ENCODE data around the gene LOXL1.
"Not testable (repeated sequence)": the region's sequence is repeated elsewhere in the genome, so short reads cannot be mapped to it uniquely, and the experiment has no call there.

Gene LOXL1

DNA sequence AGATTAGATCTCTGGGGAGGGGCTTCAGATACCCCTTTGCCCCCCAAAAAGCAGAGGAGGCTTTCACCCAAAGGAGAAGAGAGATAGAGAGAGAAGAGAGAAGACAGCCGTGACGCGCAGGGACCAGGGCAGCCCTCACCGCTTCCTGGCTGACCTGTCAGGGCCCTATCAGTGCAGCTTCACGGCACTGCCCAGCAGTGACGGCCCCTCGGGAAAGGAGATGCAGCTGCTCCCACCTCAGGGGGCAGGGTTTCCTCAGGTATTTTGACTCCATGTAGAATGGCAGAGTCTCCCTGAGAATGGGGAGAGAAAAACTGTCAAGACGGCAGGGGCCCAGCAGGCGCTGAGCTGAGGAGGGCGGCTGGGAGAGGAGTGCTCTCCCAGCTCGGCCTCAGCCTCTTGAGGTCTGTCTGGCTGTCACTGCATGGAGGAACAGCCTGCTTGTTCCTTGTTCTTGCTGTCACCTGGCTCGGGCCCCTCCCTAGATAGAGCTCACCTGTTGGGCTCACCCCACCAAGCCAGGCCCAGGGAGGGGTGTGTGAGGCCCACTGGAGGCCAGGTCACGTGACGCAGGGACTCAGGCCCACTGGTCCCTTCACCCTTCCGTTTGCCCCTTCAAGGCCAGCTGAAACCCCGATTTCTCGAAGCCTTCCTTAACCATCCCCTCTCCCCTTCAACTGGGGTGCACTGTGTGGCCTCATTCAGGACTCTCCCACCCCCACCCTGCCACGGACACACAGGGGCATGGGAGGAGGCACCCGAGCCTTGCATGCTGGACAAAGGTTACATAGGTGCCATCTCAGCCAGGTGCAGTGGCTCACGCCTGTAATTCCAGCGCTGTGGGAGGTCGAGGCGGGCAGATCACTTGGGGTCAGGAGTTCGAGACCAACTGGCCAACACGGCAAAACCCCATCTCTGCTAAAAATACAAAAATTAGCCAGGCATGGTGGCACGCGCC is 28.2 kb downstream of the LOXL1 start:
- no peak for DNase-seq

GRCh38 chr15:73955326-73955725 is 29.1 kb downstream of the LOXL1 start:
- no peak for DNase-seq

- no peak for DNase-seq
Measured at GRCh38 chr15:73955861-73956742, 29.8 kb downstream of the LOXL1 start.

- no peak for DNase-seq
Measured at GRCh38 chr15:73956743-73957135, 30.5 kb downstream of the LOXL1 start.

GRCh38 chr15:73957276-73957675 is 31.0 kb downstream of the LOXL1 start:
- no peak for DNase-seq

DNA sequence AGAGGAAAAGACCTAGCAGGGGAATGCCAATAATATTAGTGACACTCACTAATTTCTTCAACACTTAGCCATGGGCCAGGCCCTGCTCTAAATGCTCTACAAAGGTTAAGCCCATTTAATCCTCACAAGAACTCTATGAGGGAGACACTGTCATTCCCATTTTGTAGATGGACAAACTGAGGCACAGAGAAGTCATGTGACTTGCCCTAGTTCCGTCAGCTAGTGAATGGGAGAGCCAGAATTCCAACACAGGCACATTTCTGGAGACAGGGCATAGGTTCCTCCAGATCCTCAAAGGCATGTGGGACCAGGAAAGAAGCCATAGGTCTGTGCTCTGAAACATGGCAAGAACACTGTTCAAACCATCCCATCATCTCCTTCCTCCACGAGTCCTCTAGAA is 31.5 kb downstream of the LOXL1 start:
- DNase-seq, result no peak

DNA sequence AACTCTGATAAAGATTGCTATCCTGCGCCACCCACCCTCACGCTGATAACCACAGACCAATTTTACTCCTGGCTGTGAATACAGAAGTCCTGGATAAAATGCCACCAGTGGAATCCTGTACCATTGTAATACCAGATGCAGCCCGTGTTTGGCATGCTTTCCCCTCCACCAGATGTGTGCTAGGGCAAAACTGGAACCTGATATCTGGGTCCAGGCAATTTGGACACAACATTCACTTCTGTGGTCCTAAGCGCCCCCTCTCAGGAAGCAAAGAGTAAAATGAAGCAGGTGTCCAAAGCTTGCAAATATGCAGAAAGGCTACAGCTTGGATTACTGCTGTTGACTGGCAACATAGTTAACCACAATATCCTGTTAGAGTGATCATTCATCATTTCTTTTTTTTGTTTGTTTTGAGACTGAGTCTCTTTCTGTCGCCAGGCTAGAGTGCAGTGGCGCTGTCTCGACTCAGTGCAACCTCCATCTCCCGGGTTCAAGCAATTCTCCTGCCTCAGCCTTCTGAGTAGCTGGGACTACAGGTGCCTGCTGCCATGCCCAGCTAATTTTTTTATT is 32.8 kb downstream of the LOXL1 start:
- DNase-seq, result peak; percentile 27

- DNase-seq, result no peak
Measured at GRCh38 chr15:73959801-73960200, 33.5 kb downstream of the LOXL1 start.

GRCh38 chr15:73960472-73961070 is 34.3 kb downstream of the LOXL1 start:
- not testable (repeated sequence) for DNase-seq

DNA sequence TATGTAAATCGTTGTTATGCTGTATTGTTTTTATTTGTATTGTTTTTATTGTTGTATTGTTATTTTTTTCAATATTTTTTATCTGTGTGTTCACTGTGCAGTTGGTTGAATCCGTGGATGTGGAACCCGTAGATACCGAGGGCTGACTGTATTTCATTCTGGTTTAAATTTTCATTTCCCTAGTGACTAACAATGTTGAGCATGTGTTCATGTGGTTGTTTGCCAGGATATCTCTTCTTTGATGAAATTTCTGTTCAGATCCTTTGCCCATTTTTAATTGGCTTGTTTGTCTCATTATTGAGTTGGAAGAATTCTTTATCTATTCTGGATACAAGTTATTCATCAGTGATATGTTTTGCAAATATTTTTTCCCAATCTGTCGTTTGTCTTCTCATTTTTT is 36.2 kb downstream of the LOXL1 start:
- DNase-seq, result no peak

DNA sequence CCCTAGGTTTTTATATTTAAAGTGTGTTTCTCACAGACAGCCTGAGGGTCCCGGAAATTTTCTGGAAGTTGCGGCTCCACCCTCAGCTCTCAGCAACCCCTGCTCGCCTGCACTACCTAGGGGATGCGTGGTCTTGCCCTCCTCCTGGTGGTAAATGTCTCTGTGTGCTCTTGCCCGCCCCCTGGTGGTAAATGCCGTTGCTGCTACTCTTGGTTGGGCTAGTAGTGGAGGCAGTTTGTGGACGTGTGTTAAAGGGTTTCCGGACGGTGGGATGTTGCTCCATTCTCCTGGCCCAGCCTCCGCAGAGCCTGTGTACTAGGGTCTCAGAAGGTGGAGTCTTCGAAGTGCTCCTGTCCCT is 38.5 kb downstream of the LOXL1 start:
- DNase-seq, result peak; percentile 87

- DNase-seq, result no peak
Measured at GRCh38 chr15:73965094-73965757, 39.0 kb downstream of the LOXL1 start.

GRCh38 chr15:73965758-73966113 is 39.5 kb downstream of the LOXL1 start:
- DNase-seq, result no peak

DNA sequence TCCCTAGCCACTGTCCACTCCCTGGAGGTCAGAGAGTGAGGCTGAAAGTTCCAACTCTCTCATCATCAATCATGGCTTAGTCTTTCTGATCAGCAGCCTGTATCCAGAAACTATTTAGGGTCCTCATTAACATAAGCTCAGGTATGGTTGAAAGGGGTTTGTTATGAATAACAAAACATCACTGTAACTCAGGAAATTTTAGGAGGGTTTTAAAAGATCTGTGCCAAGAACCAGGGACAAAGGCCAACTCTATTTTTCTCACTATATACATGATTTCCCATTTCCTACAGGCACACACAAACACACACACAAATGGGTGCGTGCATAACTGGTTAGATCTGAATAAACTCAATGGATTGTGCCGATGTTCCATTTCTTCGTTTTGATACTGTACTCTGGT is 42.2 kb downstream of the LOXL1 start:
- no peak for DNase-seq

GRCh38 chr15:73969151-73969759 is 43.0 kb downstream of the LOXL1 start:
- no peak for DNase-seq

DNA sequence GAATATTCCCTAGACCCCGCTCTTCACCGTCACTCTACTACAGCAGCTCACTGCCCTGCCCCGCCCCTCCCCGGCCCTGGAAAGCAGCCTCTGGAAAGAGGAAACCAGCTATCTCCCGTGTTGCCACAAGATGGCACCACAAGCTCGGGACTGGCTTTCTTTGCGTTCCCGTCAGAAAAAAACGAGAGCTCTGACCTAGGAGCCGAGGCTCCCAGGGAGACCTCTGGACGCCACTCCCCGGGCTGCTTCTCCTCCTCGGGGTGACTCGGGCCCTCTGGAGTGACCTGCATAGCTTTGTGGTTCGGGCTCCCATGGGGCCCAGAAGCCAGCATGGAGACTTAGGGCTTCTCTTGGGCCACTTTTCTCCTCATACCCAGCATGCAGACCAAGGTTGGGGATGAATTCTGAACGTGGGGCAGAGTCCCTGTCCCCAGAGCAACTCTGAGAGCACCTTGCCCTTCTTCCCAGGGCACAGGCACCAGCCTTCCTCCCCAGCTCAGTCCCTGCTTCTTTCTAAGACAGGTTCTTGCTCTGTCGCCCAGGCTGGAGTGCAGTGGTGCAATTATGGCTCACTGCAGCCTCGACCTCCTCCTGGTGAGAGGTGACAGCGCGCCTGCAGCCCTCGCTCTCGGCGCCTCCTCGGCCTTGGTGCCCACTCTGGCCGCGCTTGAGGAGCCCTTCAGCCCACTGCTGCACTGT is 46.9 kb downstream of the LOXL1 start:
- DNase-seq, result peak; percentile 77

- DNase-seq, result not testable (repeated sequence)
Measured at GRCh38 chr15:73973683-73974200, 47.5 kb downstream of the LOXL1 start.

GRCh38 chr15:73975440-73976125 is 49.3 kb downstream of the LOXL1 start:
- peak; percentile 52 for DNase-seq

DNA sequence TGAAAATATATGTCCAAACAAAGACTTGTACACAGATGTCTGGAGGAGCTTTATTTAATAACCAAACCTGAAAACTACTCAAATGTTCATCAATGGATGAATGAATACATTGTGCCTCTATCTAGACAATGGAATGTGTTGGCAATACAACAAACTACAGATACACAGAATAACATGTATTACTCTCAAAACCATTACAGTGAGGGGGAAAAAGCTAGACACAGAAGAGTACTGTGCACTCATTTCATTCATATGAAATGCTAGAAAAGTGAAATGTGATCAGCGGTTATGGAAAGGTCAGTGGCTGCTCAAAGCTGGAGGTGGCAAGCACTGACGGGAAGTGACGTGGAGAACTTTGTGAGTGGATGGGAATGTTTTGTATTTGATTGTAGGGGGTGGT is 52.6 kb downstream of the LOXL1 start:
- DNase-seq, result no peak

DNA sequence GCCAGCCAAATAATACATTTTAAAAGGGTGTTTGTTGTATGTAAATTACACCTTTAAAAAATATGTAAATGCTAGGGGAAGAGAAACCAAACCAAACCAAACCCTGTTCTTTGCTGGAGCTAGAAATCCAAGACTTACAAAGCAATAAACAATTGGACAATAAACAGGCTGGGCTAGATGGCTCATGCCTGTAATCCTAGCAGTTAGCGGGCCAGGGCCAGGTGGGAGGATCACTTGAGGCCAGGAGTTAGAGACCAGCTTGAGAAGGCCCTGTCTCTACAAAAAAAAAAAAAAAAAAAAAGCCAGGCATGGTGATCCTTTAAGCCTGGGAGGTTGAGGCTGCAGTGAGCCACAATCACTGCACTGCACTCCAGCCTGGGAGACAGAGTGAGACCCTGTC is 53.4 kb downstream of the LOXL1 start:
- DNase-seq, result no peak

All from activated CD4-positive, alpha-beta T cell treated with anti-CD3 and anti-CD28 coated beads, Interleukin-2, amount 50 U/mL, for 1 hour (primary cell).